Sigmoid colon (tissue), 3 donors: ENCODE results near the gene RPGRIP1.

ENCODE experiments used
- POLR2A ChIP-seq, 2 donors: fragments of 450-650 bp; IDR thresholded peaks; one replicate each; pipeline ENCODE4 v1.6.1; 2016; ENCODE audit warnings: antibody characterized with exemption in 2 of 2, mild to moderate bottlenecking in 2 of 2, moderate library complexity in 2 of 2
- TF ChIP-seq, protein P1 (sequence below), 4 experiments: fragments of 450-650 bp in 3 of 4; fragments of 200-600 bp in 1 of 4; IDR thresholded peaks; one replicate each; pipeline ENCODE4 v1.5.1; 2016 to 2019; ENCODE audit warnings: antibody characterized with exemption in 4 of 4, mild to moderate bottlenecking in 3 of 4, moderate library complexity in 2 of 4

- TF ChIP-seq, protein P1, sequence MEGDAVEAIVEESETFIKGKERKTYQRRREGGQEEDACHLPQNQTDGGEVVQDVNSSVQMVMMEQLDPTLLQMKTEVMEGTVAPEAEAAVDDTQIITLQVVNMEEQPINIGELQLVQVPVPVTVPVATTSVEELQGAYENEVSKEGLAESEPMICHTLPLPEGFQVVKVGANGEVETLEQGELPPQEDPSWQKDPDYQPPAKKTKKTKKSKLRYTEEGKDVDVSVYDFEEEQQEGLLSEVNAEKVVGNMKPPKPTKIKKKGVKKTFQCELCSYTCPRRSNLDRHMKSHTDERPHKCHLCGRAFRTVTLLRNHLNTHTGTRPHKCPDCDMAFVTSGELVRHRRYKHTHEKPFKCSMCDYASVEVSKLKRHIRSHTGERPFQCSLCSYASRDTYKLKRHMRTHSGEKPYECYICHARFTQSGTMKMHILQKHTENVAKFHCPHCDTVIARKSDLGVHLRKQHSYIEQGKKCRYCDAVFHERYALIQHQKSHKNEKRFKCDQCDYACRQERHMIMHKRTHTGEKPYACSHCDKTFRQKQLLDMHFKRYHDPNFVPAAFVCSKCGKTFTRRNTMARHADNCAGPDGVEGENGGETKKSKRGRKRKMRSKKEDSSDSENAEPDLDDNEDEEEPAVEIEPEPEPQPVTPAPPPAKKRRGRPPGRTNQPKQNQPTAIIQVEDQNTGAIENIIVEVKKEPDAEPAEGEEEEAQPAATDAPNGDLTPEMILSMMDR (IDR thresholded peaks at IDR 0.05) = no peak
- TF ChIP-seq POLR2A (IDR thresholded peaks at IDR 0.05) = no peak
Observed at GRCh38 chr14:21267886-21268616, 11.8 kb upstream of the RPGRIP1 start.
